HepG2 (cell line): ENCODE results near the gene CLASRP. TPM values are rescaled to one million over a fixed set of nuclear protein-coding genes. Genes with fewer than 3 reads are reported as not detected.

Experiments used
- ATAC-seq: fragments of 200-7000 bp; cut with Tn5 transposase; 3 replicates; pipeline ENCODE4 v1.9.1; 2020; ENCODE audit warnings: mild to moderate bottlenecking, moderate library complexity
- BruUV-seq: library from RNA; stranded (reverse); fragments of 400-500 nt; replicated peaks from 2 replicates; lab custom pipeline; 2021; lab: Mats Ljungman, UMichigan
- CTCF ChIA-PET: fragments of 300-600 bp; formaldehyde crosslinking; extraction: SDS; loops from one replicate; lab custom pipeline; 2021; ENCODE audit warnings: low total read pairs, inconsistent platforms, low intra/inter-chr PET ratio; lab: Yijun Ruan, JAX
- POLR2A ChIA-PET: fragments of 350-600 bp; sonication (Branson Sonifier 250); formaldehyde crosslinking; loops from one replicate; lab custom pipeline; 2020; ENCODE audit warnings: antibody characterized with exemption, inconsistent platforms; lab: Yijun Ruan, JAX
- DNase-seq: peaks from one replicate; pipeline ENCODE4 v3.0.0-alpha.2; 2015; ENCODE audit warnings: low spot score
- FAIRE-seq: peaks from 3 replicates; lab custom pipeline; 2011; peaks lifted over from hg19 to GRCh38; lab: Jason Lieb, UNC
- H2AFZ ChIP-seq: one replicate; pipeline ENCODE4 v1.6.1; 2011; ENCODE audit warnings: low read length, inconsistent platforms
- H3K27ac ChIP-seq: fragments of 300-600 bp; 3 replicates; pipeline ENCODE4 v1.8.0; 2011; ENCODE audit warnings: mixed run types, mild to moderate bottlenecking, mixed read lengths, low read length, inconsistent platforms; ENCODE audit not compliant: insufficient read depth; ENCODE audit errors: extremely low read length
- H3K27me3 ChIP-seq, 2 experiments: fragments of 200-600 bp in 1 of 2; 2 replicates in 1 of 2; 3 replicates in 1 of 2; pipeline versions ENCODE4 v1.6.0 to v1.8.0; 2011; ENCODE audit warnings: low read length in 2 of 2, mild to moderate bottlenecking in 2 of 2, moderate library complexity in 2 of 2, inconsistent platforms in 1 of 2; ENCODE audit not compliant: insufficient read depth in 2 of 2, control insufficient read depth in 1 of 2
- H3K36me3 ChIP-seq, 2 experiments: fragments of 200-600 bp in 1 of 2; replicated peaks in 1 of 2; 2 replicates in 1 of 2; 3 replicates in 1 of 2; pipeline versions ENCODE4 v1.5.1 to v1.8.0; 2011; ENCODE audit warnings: low read length in 2 of 2, inconsistent platforms in 1 of 2; ENCODE audit not compliant: insufficient read depth in 2 of 2, control insufficient read depth in 1 of 2
- H3K4me1 ChIP-seq: 2 replicates; pipeline ENCODE4 v1.5.1; 2012; ENCODE audit warnings: low read length, inconsistent platforms; ENCODE audit not compliant: insufficient read depth
- H3K4me2 ChIP-seq: 2 replicates; pipeline ENCODE4 v1.6.0; 2011; ENCODE audit warnings: low read depth, low read length, inconsistent platforms
- H3K4me3 ChIP-seq, 3 experiments: fragments of 200-600 bp in 1 of 3; sonication (generic), shearing (Covaris generic) in 1 of 3; replicated peaks in 1 of 3; 2 replicates each; pipeline ENCODE4 v1.5.1; 2011 to 2016; ENCODE audit warnings: low read length in 3 of 3, inconsistent platforms in 2 of 3, low read depth in 2 of 3, mild to moderate bottlenecking in 2 of 3, control low read depth in 1 of 3, mixed read lengths in 1 of 3; ENCODE audit not compliant: insufficient read depth in 1 of 3
- H3K79me2 ChIP-seq: one replicate; pipeline ENCODE4 v1.6.1; 2011; ENCODE audit warnings: low read length, inconsistent platforms; ENCODE audit not compliant: insufficient read depth
- H3K9ac ChIP-seq: 2 replicates; pipeline ENCODE4 v1.6.0; 2011; ENCODE audit warnings: mild to moderate bottlenecking, low read depth, low read length, inconsistent platforms; ENCODE audit not compliant: insufficient read depth
- H3K9me3 ChIP-seq: 2 replicates; pipeline ENCODE4 v1.5.1; 2012; ENCODE audit warnings: mild to moderate bottlenecking, low read length
- H4K20me1 ChIP-seq: 2 replicates; pipeline ENCODE4 v1.6.0; 2011; ENCODE audit warnings: inconsistent platforms, mild to moderate bottlenecking, low read length, moderate library complexity; ENCODE audit not compliant: insufficient read depth
- ADNP ChIP-seq: sonication (generic); formaldehyde crosslinking; IDR thresholded peaks from 2 replicates; pipeline ENCODE4 v1.4.0; 2020; ENCODE audit warnings: missing genetic modification reagents
- HMGA1 ChIP-seq: sonication (generic); formaldehyde crosslinking; conservative IDR thresholded peaks from 2 replicates; pipeline ENCODE4 v1.4.0; 2020; ENCODE audit warnings: missing genetic modification reagents
- HNF4A ChIP-seq: sonication (generic); formaldehyde crosslinking; IDR thresholded peaks from 2 replicates; pipeline ENCODE4 v1.4.0; 2020; ENCODE audit warnings: missing genetic modification reagents
- KDM1A ChIP-seq: IDR thresholded peaks from 2 replicates; pipeline ENCODE4 v1.6.1; 2016; ENCODE audit warnings: missing compliant biosample characterization
- NCOR1 ChIP-seq: fragments of 200-600 bp; sonication (generic); IDR thresholded peaks from 2 replicates; pipeline ENCODE4 v1.7.0; 2017; ENCODE audit warnings: antibody characterized with exemption, low read length, borderline replicate concordance
- ZFP36L1 ChIP-seq: sonication (generic); formaldehyde crosslinking; IDR thresholded peaks from 2 replicates; pipeline ENCODE4 v1.8.0; 2022; ENCODE audit warnings: mild to moderate bottlenecking, missing genetic modification reagents, moderate library complexity
- ZMYM3 ChIP-seq: sonication (generic); formaldehyde crosslinking; IDR thresholded peaks from 2 replicates; pipeline ENCODE4 v1.5.1; 2020; ENCODE audit warnings: mild to moderate bottlenecking, missing genetic modification reagents
- ZNF205 ChIP-seq: IDR thresholded peaks from 2 replicates; pipeline ENCODE4 v1.6.1; 2018; ENCODE audit warnings: missing biosample characterization, missing genetic modification reagents
- ZNF446 ChIP-seq: sonication (generic); formaldehyde crosslinking; IDR thresholded peaks from 2 replicates; pipeline ENCODE4 v1.5.0; 2020; ENCODE audit warnings: mild to moderate bottlenecking, missing genetic modification reagents
- ZNF460 ChIP-seq: sonication (generic); formaldehyde crosslinking; IDR thresholded peaks from 2 replicates; pipeline ENCODE4 v1.5.1; 2020; ENCODE audit warnings: missing genetic modification reagents, mild to moderate bottlenecking, borderline replicate concordance
- ZNF629 ChIP-seq: sonication (generic); formaldehyde crosslinking; conservative IDR thresholded peaks from 2 replicates; pipeline ENCODE4 v1.5.0; 2020; ENCODE audit warnings: missing genetic modification reagents
- ZNF891 ChIP-seq: sonication (generic); formaldehyde crosslinking; IDR thresholded peaks from 2 replicates; pipeline ENCODE4 v1.5.0; 2020; ENCODE audit warnings: mild to moderate bottlenecking, missing genetic modification reagents
- WGBS: methylation state at CpG from one replicate; pipeline ENCODE4 v1.1.6; 2017; ENCODE audit warnings: low lambda C conversion rate; 5-methylcytosine and 5-hydroxymethylcytosine counted together
- in situ Hi-C: cut with HindIII; loops from 2 replicates; pipeline ENCODE4 v1.10.0; 2017; ENCODE audit warnings: low pct_unique_long_range_greater_than_20kb; ENCODE audit not compliant: extremely low pct_ligation_motif_present
- intact Hi-C: fragments of 100-400 bp; cut with micrococcal nuclease; formaldehyde crosslinking; loops from one replicate; pipeline ENCODE4 v1.10.0; 2022; ENCODE audit not compliant: unreplicated experiment
- polyA plus RNA-seq, 8 experiments: library from polyadenylated mRNA; depleted of rRNA in 3 of 8; stranded (reverse) in 7 of 8; unstranded in 1 of 8; fragments of >200 nt; fragmentation: Illumina TruSeq in 4 of 8; extraction: Trizol in 4 of 8; gene quantifications; 2 replicates each; pipeline versions ENCODE4 v1.2.1 to v1.2.3, GENCODE V29; 2011 to 2016; ENCODE audit warnings: low read depth in 4 of 8, missing spikeins in 1 of 8, mixed read lengths in 1 of 8; ENCODE audit not compliant: insufficient read depth in 1 of 8
- total RNA-seq, 5 experiments: library from RNA; depleted of rRNA; stranded (reverse); fragments of >200 nt; fragmentation: Illumina TruSeq; extraction: Trizol; gene quantifications; 2 replicates each; pipeline ENCODE4 v1.2.3, GENCODE V29; 2016; ENCODE audit warnings: low read depth in 1 of 5
- TF ChIP-seq, protein P1 (sequence below): sonication (generic); formaldehyde crosslinking; IDR thresholded peaks from 2 replicates; pipeline ENCODE4 v1.4.0; 2020; ENCODE audit warnings: mild to moderate bottlenecking, missing genetic modification reagents
- TF ChIP-seq, protein P2 (sequence below): sonication (generic); formaldehyde crosslinking; IDR thresholded peaks from 2 replicates; pipeline ENCODE4 v1.9.0; 2022; ENCODE audit warnings: missing genetic modification reagents, mild to moderate bottlenecking, borderline replicate concordance
- TF ChIP-seq, protein P3 (sequence below): sonication (generic); formaldehyde crosslinking; IDR thresholded peaks from 2 replicates; pipeline ENCODE4 v1.5.0; 2020; ENCODE audit warnings: mild to moderate bottlenecking, missing genetic modification reagents

Gene CLASRP
- total and polyA plus RNA-seq, 2 of the 13 experiments (the other 11 are each of a cell fraction or from before 2014, with no cell fraction given) = 32.0 to 51.4 TPM

DNA sequence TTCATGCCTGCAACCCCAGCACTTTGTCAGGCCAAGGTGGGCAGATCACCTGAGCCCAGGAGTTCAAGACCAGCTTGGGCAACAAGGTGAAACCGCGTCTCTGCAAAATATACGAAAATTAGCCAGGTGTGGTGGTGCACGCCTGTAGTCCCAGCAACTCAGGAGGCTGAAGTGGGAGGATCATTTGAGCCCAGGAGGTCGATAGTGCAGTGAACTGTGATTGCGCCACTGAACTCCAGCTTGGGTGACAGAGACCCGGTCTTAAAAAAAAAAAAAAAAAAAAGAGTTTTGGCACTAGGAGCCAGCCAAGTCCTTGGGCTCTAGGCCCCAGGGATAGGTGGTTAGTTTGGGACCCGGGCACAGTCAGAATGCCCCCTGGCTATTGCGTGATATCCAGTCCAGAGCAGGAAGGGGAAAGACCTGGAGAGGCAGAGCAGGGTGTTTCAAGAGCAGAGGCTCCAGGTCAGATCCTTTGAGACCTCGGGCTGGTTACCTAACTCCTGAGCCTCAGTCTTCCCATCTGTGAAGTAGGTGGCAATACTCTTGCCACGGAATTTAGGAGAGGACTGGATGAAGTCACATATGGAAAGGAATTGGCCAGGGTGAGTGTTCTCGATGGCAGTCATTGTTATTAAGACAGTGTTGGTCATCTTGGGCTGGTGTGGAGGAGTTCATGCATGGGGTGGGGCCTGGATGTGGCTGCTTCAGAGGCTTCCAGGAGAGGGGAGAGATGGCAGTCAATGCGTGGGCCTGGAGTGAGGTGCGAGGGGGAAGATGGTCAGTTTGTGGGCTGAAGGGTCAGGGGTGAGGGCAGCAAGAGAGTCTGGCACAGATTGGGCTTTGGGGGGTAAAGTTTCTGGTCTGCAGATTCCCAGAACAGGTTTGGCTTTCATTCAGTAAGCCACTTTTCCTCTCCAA, 56.9 kb downstream of the CLASRP start:
- CTCF ChIA-PET = no interaction called here
- no peaks in the 10 kb centered on the region; a peak in 1 of 5 replicates for H3K27me3 ChIP-seq
- TF ChIP-seq ZNF629 (CRISPR knock-in tag) = peak; percentile 97
- no peak for TF ChIP-seq HMGA1 (CRISPR knock-in tag)
- no peak for TF ChIP-seq ZNF446 (CRISPR knock-in tag)
- 0 out of 2 replicates have a peak, but pooled peaks have one; percentile 11 for TF ChIP-seq NCOR1
- TF ChIP-seq, protein P1, sequence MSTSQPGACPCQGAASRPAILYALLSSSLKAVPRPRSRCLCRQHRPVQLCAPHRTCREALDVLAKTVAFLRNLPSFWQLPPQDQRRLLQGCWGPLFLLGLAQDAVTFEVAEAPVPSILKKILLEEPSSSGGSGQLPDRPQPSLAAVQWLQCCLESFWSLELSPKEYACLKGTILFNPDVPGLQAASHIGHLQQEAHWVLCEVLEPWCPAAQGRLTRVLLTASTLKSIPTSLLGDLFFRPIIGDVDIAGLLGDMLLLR (CRISPR knock-in tag) = no peak
- TF ChIP-seq ZMYM3 (CRISPR knock-in tag) = peak; percentile 63; the same call in 1 of the 2 replicates
- TF ChIP-seq ZNF460 (CRISPR knock-in tag) = peak; percentile 95
- no peak for TF ChIP-seq ZFP36L1 (CRISPR knock-in tag)
- 0 out of 2 replicates have a peak, but pooled peaks have one; percentile 62 for TF ChIP-seq ZNF205 (CRISPR knock-in tag)
- peak; percentile 54; the same call in 1 of the 2 replicates for TF ChIP-seq ADNP
- TF ChIP-seq HNF4A (CRISPR knock-in tag) = 0 out of 2 replicates have a peak, but pooled peaks have one; percentile 7
- TF ChIP-seq KDM1A (CRISPR knock-in tag) = 0 out of 2 replicates have a peak, but pooled peaks have one; percentile 13
- TF ChIP-seq, protein P2, sequence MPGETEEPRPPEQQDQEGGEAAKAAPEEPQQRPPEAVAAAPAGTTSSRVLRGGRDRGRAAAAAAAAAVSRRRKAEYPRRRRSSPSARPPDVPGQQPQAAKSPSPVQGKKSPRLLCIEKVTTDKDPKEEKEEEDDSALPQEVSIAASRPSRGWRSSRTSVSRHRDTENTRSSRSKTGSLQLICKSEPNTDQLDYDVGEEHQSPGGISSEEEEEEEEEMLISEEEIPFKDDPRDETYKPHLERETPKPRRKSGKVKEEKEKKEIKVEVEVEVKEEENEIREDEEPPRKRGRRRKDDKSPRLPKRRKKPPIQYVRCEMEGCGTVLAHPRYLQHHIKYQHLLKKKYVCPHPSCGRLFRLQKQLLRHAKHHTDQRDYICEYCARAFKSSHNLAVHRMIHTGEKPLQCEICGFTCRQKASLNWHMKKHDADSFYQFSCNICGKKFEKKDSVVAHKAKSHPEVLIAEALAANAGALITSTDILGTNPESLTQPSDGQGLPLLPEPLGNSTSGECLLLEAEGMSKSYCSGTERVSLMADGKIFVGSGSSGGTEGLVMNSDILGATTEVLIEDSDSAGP (CRISPR knock-in tag) = 0 out of 2 replicates have a peak, but pooled peaks have one; percentile 14
- no peak for TF ChIP-seq ZNF891 (CRISPR knock-in tag)
- TF ChIP-seq, protein P3, sequence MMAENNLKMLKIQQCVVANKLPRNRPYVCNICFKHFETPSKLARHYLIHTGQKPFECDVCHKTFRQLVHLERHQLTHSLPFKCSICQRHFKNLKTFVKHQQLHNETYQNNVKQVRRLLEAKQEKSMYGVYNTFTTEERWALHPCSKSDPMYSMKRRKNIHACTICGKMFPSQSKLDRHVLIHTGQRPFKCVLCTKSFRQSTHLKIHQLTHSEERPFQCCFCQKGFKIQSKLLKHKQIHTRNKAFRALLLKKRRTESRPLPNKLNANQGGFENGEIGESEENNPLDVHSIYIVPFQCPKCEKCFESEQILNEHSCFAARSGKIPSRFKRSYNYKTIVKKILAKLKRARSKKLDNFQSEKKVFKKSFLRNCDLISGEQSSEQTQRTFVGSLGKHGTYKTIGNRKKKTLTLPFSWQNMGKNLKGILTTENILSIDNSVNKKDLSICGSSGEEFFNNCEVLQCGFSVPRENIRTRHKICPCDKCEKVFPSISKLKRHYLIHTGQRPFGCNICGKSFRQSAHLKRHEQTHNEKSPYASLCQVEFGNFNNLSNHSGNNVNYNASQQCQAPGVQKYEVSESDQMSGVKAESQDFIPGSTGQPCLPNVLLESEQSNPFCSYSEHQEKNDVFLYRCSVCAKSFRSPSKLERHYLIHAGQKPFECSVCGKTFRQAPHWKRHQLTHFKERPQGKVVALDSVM (CRISPR knock-in tag) = peak; percentile 85
- in situ Hi-C loops = no loop called here
- H3K36me3 ChIP-seq = peaks cover 1 to 17% of the 10 kb centered on the region in 2 experiments; a peak in 4 of 5 replicates
- no peak overlapping the region for H2AFZ ChIP-seq
- no TSS peak for BruUV-seq
- H4K20me1 ChIP-seq = peaks cover 7% of the 10 kb centered on the region
- no peak for FAIRE-seq
- 87% methylated on average over 14 of the region's 14 CpGs for WGBS
- no peaks in the 10 kb centered on the region for H3K9me3 ChIP-seq
- ATAC-seq = no peak
- intact Hi-C loops = no loop called here
- H3K79me2 ChIP-seq = peaks cover 76% of the 10 kb centered on the region
- peak overlapping the region; percentile 74 for H3K27ac ChIP-seq
- peak overlapping the region; percentile 85 for H3K4me2 ChIP-seq
- DNase-seq = no peak
- no peak overlapping the region for H3K4me3 ChIP-seq
- no peak overlapping the region for H3K9ac ChIP-seq
- peaks cover 76% of the 10 kb centered on the region for H3K4me1 ChIP-seq
- POLR2A ChIA-PET = interaction anchor here (0.6 to 1.5 kb wide), 2 partner anchors 8 to 50 kb away, joined by 3 to 4 read pairs; no protein-coding TSS in a partner anchor
